Smooth muscle cell (in vitro differentiated cells): Measurements from ENCODE around the gene PRKN. TPM values are rescaled to one million over a fixed set of nuclear protein-coding genes. Genes with fewer than 3 reads are reported as not detected.

ENCODE experiments used
- DNase-seq: peaks from one replicate; lab custom pipeline; 2025; ENCODE audit not compliant: unreplicated experiment; lab: John Stamatoyannopoulos, UW
- H2AFZ ChIP-seq: fragments of 200-600 bp; sonication (generic); 2 replicates; pipeline ENCODE4 v1.6.0; 2016; ENCODE audit warnings: antibody characterized with exemption, low read depth, mild to moderate bottlenecking
- H3F3A ChIP-seq: fragments of 200-600 bp; sonication (generic); 2 replicates; pipeline ENCODE4 v1.6.0; 2017; ENCODE audit warnings: antibody characterized with exemption, low read depth
- H3K27ac ChIP-seq: fragments of 200-600 bp; sonication (generic); 2 replicates; pipeline ENCODE4 v1.5.1; 2016; ENCODE audit warnings: low read depth, mild to moderate bottlenecking
- H3K27me3 ChIP-seq: fragments of 200-600 bp; sonication (generic); 2 replicates; pipeline ENCODE4 v1.6.1; 2016; ENCODE audit warnings: low read depth, mild to moderate bottlenecking
- H3K36me3 ChIP-seq: fragments of 200-600 bp; sonication (generic); 2 replicates; pipeline ENCODE4 v1.5.1; 2016; ENCODE audit warnings: low read depth
- H3K4me1 ChIP-seq: fragments of 200-600 bp; sonication (generic); 2 replicates; pipeline ENCODE4 v1.5.1; 2016; ENCODE audit warnings: low read depth
- H3K4me2 ChIP-seq: fragments of 200-600 bp; sonication (generic); 2 replicates; pipeline ENCODE4 v1.6.0; 2016; ENCODE audit warnings: mild to moderate bottlenecking
- H3K4me3 ChIP-seq: fragments of 200-600 bp; sonication (generic); 2 replicates; pipeline ENCODE4 v1.5.1; 2016; ENCODE audit warnings: mild to moderate bottlenecking
- H3K79me2 ChIP-seq: fragments of 200-600 bp; sonication (generic); 2 replicates; pipeline ENCODE4 v1.6.0; 2016; ENCODE audit warnings: low read depth, mild to moderate bottlenecking
- H3K9ac ChIP-seq: fragments of 200-600 bp; sonication (generic); 2 replicates; pipeline ENCODE4 v1.6.0; 2016; ENCODE audit warnings: low read depth
- H3K9me3 ChIP-seq: fragments of 200-600 bp; sonication (generic); replicated peaks from 2 replicates; pipeline ENCODE4 v1.5.1; 2016; ENCODE audit warnings: low read depth
- H4K20me1 ChIP-seq: fragments of 200-600 bp; sonication (generic); 2 replicates; pipeline ENCODE4 v1.6.0; 2016; ENCODE audit warnings: low read depth
- WGBS: methylation state at CpG from one replicate; pipeline ENCODE4 v1.1.7; 2016; ENCODE audit warnings: low lambda C conversion rate; 5-methylcytosine and 5-hydroxymethylcytosine counted together
- polyA plus RNA-seq: library from polyadenylated mRNA; unstranded; fragments of >200 nt; fragmentation: Nextera tagmentation; extraction: Ambion mirVana; gene quantifications from 2 replicates; pipeline ENCODE4 v1.2.1, GENCODE V29; 2016
- total RNA-seq: library from RNA; depleted of rRNA; stranded (reverse); fragments of >200 nt; gene quantifications from 2 replicates; pipeline ENCODE4 v1.2.3, GENCODE V29; 2014
- TF ChIP-seq, protein P1 (sequence below): fragments of 200-600 bp; sonication (generic); IDR thresholded peaks from 2 replicates; pipeline ENCODE4 v1.5.1; 2017; ENCODE audit warnings: borderline replicate concordance, mild to moderate bottlenecking, antibody characterized with exemption; ENCODE audit not compliant: insufficient read depth, poor library complexity, severe bottlenecking

Gene PRKN
- total and polyA plus RNA-seq, 2 experiments from 2014 or later: 0.81 to 5.1 TPM

- 93% methylated on average over 9 of the region's 9 CpGs for WGBS
- Histone ChIP-seq H3K4me2 (no peak overlapping the region), H3K36me3 (no peaks in the 10 kb centered on the region), H3K4me3 (no peak overlapping the region), H3K9me3 (no peaks in the 10 kb centered on the region), H2AFZ (no peak overlapping the region), H3K27me3 (no peaks in the 10 kb centered on the region), H4K20me1 (no peaks in the 10 kb centered on the region), H3K4me1 (no peaks in the 10 kb centered on the region), H3K79me2 (no peaks in the 10 kb centered on the region), H3K27ac (no peak overlapping the region), H3K9ac (no peak overlapping the region), H3F3A (no peaks in the 10 kb centered on the region)
- TF ChIP-seq, protein P1, sequence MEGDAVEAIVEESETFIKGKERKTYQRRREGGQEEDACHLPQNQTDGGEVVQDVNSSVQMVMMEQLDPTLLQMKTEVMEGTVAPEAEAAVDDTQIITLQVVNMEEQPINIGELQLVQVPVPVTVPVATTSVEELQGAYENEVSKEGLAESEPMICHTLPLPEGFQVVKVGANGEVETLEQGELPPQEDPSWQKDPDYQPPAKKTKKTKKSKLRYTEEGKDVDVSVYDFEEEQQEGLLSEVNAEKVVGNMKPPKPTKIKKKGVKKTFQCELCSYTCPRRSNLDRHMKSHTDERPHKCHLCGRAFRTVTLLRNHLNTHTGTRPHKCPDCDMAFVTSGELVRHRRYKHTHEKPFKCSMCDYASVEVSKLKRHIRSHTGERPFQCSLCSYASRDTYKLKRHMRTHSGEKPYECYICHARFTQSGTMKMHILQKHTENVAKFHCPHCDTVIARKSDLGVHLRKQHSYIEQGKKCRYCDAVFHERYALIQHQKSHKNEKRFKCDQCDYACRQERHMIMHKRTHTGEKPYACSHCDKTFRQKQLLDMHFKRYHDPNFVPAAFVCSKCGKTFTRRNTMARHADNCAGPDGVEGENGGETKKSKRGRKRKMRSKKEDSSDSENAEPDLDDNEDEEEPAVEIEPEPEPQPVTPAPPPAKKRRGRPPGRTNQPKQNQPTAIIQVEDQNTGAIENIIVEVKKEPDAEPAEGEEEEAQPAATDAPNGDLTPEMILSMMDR: no peak
- DNase-seq: no peak
These were observed 1216.0 kb downstream of the PRKN start for GRCh38 chr6:161511447-161512095.

DNA sequence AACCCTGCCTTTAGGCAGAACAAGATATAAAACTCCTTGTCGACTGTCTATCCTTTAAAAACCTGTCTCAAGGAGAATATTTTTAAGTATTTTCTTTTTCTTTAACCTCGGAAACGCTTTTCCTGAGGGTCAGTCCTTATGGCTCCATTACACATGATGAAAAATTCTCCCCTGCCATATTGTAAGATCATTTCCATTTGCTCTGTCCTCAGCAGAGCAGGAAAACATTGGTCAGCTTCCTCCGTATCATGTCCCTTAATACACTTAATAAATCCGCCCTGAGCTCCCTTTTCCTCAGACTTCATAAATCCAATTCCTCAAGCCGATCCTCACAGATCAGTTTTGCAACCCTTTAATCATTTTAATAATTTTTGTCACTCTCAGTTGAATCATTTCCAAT lies 1219.2 kb downstream of the PRKN start:
- H3K4me3 ChIP-seq: no peak overlapping the region
- WGBS: 89% methylated on average over 6 of the region's 6 CpGs
- no peak overlapping the region for H3K9ac ChIP-seq
- H3K27me3 ChIP-seq: no peaks in the 10 kb centered on the region
- H3K36me3 ChIP-seq: no peaks in the 10 kb centered on the region
- no peak overlapping the region for H3K27ac ChIP-seq
- H3K9me3 ChIP-seq: no peaks in the 10 kb centered on the region
- TF ChIP-seq, protein P1: no peak
- H3K79me2 ChIP-seq: no peaks in the 10 kb centered on the region
- H3K4me2 ChIP-seq: no peak overlapping the region
- H2AFZ ChIP-seq: no peak overlapping the region
- H3F3A ChIP-seq: no peaks in the 10 kb centered on the region
- no peaks in the 10 kb centered on the region for H4K20me1 ChIP-seq
- H3K4me1 ChIP-seq: no peaks in the 10 kb centered on the region
- DNase-seq: no peak

- Histone ChIP-seq H3K4me1 (no peaks in the 10 kb centered on the region), H4K20me1 (no peaks in the 10 kb centered on the region), H3F3A (no peaks in the 10 kb centered on the region), H2AFZ (no peak overlapping the region), H3K36me3 (no peaks in the 10 kb centered on the region), H3K4me2 (no peak overlapping the region), H3K4me3 (no peak overlapping the region), H3K79me2 (no peaks in the 10 kb centered on the region), H3K9me3 (no peaks in the 10 kb centered on the region), H3K9ac (no peak overlapping the region), H3K27me3 (no peaks in the 10 kb centered on the region), H3K27ac (no peak overlapping the region)
- WGBS: 92% methylated on average over 4 of the region's 4 CpGs
- no peak for DNase-seq
- TF ChIP-seq, protein P1: no peak
These were observed 1220.2 kb downstream of the PRKN start for GRCh38 chr6:161507375-161507774.

GRCh38 chr6:161503570-161503969 lies 1224.0 kb downstream of the PRKN start:
- 69% methylated on average over 4 of the region's 4 CpGs for WGBS
- TF ChIP-seq, protein P1: no peak
- no peaks in the 10 kb centered on the region for H3F3A ChIP-seq
- no peaks in the 10 kb centered on the region for H3K36me3 ChIP-seq
- H3K4me1 ChIP-seq: no peaks in the 10 kb centered on the region
- peaks cover 3% of the 10 kb centered on the region for H3K27me3 ChIP-seq
- no peak overlapping the region for H3K9ac ChIP-seq
- H2AFZ ChIP-seq: no peak overlapping the region
- no peak for DNase-seq
- H3K4me2 ChIP-seq: no peak overlapping the region
- no peak overlapping the region for H3K4me3 ChIP-seq
- no peaks in the 10 kb centered on the region for H3K79me2 ChIP-seq
- H4K20me1 ChIP-seq: no peaks in the 10 kb centered on the region
- no peak overlapping the region for H3K27ac ChIP-seq
- no peaks in the 10 kb centered on the region for H3K9me3 ChIP-seq
